Epithelial cell of prostate (primary cell): Measurements from ENCODE around the gene TMEM38B.

Experiments
- DNase-seq: peaks from one replicate; pipeline ENCODE4 v3.0.0-alpha.2; 2011; ENCODE audit warnings: low read depth, low spot score
- H3K27ac ChIP-seq: fragments of 450-650 bp; 2 replicates; pipeline ENCODE4 v1.5.1; 2017; ENCODE audit warnings: mild to moderate bottlenecking

Gene TMEM38B

DNA sequence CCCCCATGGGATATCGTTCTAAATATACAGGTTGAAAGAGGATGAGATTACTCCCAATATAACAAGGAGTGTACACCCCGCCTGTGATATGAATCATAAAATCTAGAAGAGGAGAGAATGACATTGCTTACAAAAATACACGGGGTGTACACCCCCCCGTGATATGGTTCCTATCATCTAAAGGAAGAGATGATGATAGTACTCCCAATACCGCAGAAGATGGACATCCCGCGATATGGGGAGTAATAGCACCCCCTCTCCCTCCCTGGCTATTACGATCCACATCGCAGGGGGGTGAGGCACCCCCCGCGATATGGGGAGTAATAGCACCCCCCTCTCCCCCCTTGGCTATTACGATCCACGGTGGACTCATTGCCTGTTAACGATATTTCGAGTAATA, 124.6 kb downstream of the TMEM38B start:
- DNase-seq = no peak
- no peak overlapping the region for H3K27ac ChIP-seq

DNA sequence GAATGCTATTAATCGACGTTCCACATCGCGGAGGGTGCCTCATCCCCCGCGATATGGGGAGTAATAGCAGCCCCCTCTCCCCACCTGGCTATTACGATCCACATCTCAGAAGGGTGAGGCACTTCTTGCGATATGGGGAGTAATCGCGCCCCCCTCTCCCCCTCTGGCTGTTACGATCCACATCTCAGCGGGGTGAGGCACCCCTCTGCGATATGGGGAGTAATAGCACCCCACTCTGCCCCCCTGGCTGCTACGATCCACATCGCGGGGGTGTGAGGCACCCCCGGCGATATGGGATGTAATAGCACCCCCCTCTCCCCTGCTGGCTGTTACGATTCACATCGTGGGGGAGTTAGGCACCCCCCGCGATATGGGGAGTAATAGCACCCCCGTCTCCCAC, 128.5 kb downstream of the TMEM38B start:
- DNase-seq = no peak
- no peak overlapping the region for H3K27ac ChIP-seq
